SW480 (cell line): Measurements from ENCODE around the gene TMSB10.
A peak's percentile ranks its signal among the peaks of the same experiment; 100 is the strongest.
"Not testable (repeated sequence)": the region's sequence is repeated elsewhere in the genome, so short reads cannot be mapped to it uniquely, and the experiment has no call there.

Source experiments
- DNase-seq: peaks from one replicate; pipeline ENCODE4 v3.0.0-alpha.2; 2016; ENCODE audit warnings: low spot score

The TMSB10 gene

DNA sequence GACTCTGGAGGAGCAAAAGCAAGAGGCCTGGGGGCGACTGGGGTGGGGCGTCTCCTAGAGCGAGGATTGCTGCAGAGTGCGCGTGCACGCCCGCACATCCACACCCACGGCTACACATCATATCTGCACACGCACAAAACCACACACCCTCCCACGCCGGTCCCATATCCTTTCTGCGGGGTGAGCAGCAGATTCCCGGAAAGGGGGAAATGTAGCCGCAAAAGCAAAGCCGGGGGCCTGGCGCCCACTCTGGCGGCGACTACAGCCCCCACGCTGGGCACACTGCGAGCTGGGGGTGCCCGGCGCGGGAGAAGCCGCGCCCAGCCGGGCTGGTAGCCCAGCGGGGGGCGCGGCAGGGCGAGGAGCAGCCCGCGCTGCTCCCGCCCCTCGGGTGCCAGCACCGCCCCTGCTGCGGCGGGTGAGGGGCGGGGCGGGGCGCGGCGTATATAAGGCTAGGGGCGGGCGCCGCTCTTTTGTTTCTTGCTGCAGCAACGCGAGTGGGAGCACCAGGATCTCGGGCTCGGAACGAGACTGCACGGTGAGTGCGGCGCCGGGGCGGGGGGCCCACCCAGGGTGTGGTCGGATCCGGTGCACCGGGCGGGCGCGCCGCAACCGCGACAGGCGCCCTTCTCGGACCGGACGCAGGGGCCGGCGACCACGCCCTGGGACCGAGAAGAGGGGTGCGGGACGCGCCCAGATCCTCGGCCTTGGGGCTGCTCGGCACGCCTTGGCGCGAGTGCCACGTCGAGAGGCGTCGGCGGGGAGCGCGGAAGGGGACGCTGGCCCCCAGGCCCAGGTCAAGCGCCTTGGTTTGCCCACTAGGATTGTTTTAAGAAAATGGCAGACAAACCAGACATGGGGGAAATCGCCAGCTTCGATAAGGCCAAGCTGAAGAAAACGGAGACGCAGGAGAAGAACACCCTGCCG lies at the start of gene TMSB10:
Gene TMSB10, plus strand, starts transcription at position 476 of the 927 bp plus-strand sequence.
- DNase-seq: peak; percentile 88

DNA sequence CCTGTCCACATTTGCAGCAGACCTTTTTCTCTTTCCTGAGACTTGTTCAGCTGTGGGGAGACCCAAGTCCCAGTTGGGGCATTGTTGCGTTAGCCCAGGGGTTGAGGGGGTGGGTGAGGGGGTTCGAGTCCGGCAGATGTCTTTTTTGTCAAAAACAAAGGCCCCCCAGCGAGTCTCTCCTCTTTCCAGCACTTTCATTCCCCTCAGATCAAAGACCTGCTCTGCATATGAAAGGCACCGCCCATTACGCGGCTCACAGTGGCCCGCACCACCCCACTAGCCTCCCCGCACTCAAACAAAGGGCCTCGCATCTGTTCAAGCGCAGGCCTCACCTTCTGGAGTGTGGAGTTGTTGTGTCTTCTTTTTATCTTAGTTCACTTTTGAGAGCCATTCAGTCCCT lies 49.7 kb upstream of the TMSB10 start:
- DNase-seq: no peak

DNA sequence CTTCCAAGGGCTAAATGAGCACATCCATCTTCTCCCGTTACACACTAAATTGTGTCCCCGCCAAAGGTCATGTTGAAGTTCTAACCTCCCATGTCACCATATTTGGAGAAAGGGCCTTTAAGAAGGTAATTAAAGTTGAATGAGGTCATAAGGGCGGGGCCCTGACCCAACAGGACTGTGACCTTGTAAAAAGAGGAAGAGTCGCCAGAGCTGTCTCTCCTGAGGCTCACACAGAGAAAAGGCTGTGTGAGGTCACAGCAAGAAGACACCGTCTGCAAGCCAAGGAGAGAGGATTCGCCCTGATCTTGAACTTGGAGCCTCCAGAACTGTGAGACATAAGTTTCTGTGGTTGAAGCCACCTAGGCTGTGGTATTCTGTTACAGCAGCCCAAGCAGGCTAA lies 48.7 kb upstream of the TMSB10 start:
- DNase-seq: no peak

DNA sequence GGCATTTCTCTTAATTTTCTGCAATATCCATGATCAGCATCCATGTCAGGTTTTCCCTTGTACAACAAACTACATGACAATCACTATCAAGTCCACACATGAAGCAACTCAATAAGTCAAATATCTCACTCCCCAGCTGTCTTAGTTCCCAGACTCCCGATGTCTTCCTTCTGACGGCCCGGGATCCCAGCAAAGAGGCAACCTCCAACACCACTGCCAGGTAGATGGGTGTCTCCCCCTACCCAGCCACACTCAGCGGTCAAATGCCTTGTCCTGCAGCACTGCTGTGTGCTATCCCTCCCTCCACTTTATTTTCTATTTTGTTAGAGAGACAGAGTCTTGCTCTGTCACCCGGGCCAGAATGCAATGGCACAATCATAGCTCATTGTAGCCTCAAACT lies 47.9 kb upstream of the TMSB10 start:
- DNase-seq: no peak

DNA sequence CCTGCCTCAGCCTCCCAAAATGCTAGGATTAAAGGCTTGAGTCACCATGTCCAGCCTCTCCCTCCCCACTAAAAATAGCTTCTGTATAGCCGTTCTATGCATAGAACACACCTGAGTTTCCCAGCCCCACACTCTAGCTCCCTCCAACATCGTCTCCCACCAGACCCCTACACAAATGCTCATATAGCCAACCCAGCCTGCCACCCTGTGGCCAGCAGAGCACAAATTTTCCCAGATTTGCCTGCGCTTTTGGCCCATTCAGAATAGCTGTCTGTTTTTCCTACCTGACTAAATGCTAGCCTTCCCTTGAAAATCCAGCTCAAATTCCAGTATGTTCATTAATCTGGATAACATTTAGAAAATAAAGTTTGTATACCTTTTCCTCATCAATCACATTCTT lies 47.3 kb upstream of the TMSB10 start:
- no peak for DNase-seq

DNA sequence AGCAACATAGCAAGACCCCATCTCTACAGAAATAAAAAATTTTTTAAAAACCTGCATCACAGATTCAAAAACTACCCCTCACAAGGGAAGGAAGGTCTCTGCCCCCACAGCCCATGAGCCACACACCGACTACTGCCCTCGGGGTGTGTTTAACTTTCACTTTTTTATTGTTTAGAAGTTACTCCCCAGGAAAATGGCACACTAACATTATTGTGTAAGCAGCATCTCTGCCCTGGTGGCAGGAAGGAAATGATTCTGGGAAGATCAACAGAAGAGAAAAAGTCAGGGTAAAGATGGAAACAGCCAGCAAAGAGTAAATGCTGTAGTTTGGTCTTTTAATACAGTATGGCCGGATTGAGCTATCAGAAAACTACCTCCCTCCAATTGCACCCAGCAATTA lies 46.5 kb upstream of the TMSB10 start:
- no peak for DNase-seq

DNA sequence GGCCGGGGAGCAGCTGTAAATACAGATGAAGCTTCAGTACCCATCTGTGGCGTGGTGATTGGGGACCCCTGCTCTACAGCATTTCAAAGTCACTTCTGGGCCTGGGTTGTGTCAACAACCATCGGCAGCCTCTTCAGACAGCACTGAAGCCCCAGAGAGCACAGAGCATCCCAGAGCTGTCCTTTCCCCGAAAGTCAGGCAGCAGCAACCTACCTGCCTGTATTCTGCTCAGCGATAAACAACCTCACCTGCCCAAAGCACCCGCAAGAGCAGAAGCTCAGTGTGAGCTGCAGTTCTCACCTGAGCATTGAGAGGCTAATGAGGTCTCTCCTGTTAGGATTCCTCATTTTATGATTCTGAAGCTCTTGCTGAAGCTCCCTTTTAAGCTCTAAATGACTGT lies 43.9 kb upstream of the TMSB10 start:
- no peak for DNase-seq

DNA sequence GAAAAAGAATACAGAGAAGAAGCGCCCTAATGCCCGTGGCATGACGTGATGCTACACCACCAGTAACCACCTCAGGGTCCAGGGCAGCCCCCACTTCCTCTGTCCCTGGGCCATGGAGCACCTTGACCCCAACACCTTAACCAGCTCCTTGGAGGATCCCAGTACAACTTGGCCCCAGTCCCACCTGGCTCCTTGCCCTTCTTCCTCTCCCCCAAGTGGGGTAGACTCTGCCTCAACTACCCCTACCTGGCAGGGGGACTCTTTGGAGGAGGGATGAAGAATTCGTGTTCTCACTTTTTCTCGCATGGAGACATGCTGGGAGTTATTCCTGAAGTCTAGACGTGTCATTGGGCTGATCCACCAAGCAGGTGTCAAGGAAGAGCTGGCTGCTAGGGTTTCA lies 43.5 kb upstream of the TMSB10 start:
- DNase-seq: no peak

DNA sequence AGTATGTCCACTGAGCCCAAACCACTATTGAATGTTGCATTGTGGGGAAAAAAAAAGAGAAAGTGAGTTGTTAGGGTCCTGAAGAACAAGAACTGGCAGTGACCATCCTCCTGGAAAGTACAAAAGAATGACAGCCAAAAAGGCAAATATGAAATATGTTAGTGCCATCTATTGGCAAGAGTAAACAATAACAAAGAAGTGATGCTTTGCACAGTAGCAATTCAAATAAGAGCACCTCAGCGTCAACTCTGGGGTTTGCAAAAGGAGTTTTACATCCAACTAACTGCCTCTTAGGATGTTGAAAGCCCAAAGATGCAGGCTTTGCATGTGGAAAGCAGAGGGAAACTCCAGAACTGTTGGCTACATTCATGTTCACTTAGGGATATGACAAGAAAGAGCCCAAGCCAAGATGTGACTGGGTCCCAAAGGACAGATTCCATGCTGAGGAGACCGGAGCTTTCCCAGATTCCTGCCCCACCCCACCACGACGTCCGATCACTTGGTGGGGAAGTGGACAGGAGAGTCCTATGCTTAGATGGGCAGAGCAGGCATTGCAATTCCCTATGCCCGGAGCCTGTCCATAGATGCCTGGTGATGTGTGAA lies 40.2 kb upstream of the TMSB10 start:
- DNase-seq: peak; percentile 63

DNA sequence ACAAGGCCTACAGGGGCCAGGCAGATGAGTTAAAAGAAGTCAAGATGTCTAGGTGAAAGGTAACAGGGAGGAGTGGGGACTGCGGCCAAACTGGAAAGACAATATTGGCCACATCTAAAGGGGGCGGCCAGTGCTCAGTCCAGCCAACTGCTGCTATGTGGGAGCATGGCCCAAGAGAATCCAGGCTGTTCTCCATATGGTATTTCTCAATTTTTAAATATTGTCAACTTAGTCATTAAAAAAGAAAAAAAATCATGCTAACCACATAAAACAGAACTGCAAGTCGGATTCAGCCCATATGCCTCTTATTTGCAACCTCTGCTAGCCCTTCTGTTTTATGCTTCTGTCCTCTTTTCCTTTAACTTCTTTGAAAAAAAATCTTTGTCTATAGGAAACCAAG lies 39.3 kb upstream of the TMSB10 start:
- no peak for DNase-seq

DNA sequence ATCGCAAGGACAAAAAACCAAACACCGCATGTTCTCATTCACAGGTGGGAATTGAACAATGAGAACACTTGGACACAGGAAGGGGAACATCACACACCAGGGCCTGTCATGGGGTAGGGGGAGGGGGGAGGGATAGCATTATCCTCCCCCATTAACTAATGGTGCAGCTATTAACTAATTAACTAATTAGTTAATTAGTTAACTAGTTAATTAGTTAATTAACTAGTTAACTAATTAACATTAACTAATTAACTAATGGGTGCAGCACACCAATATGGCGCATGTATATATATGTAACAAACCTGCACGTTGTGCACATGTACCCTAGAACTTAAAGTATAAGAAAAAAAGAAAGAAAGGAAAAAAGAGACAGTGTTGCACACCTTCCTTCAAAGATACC lies 37.1 kb upstream of the TMSB10 start:
- not testable (repeated sequence) for DNase-seq

DNA sequence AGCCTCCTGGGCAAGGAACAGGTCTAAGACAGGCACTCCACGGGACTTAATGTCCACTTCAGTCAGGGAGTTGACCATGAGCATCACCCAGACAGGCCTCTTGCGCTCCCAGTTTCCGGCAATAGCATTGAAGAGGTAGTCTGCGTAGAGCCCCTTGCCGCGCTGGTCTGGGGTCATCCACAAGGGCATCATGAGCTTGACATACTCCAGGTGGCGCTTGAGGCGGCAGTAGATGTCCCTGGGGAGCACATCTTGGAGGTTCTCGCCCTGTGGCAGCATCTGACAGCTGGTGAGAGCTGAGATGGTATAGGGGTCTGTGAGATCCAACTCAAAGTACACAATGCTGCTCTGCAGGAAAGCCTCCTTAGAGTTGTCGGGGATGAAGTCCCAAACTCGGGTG lies 35.1 kb upstream of the TMSB10 start:
- DNase-seq: no peak

DNA sequence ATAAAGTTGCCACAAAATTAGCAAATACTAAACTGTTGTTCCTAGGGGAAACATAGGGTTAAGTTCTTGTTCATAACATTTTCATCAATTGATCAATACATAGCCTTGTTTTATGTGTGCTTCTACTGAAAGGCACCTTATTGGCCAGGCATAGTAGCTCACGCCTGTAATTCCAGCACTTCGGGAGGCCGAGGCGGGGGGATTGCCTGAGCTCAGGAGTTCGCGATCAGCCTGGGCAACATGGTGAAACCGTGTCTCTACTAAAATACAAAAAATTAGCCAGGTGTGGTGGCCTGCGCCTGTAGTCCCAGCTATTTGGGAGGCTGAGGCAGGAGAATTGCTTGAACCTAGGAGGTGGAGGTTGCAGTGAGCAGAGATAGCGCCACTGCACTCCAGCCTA lies 32.8 kb upstream of the TMSB10 start:
- DNase-seq: not testable (repeated sequence)

DNA sequence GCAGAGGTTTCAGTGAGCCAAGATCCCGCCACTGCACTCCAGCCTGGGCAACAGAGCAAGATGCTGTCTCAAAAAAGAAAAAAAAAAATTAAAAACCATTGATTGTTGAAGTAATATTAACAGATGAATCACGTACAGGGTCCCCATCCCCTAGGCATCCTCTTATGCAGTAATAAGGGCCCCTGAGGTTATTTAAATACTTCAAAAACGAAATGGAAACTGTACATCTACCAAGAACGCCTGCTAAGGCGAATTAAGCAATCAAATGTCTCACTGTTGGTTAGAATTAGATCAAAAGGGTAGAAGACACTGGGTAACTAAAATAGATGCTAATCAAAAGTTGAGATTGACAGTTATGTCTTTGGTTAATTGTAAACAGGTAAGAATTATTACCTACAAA lies 32.1 kb upstream of the TMSB10 start:
- no peak for DNase-seq

DNA sequence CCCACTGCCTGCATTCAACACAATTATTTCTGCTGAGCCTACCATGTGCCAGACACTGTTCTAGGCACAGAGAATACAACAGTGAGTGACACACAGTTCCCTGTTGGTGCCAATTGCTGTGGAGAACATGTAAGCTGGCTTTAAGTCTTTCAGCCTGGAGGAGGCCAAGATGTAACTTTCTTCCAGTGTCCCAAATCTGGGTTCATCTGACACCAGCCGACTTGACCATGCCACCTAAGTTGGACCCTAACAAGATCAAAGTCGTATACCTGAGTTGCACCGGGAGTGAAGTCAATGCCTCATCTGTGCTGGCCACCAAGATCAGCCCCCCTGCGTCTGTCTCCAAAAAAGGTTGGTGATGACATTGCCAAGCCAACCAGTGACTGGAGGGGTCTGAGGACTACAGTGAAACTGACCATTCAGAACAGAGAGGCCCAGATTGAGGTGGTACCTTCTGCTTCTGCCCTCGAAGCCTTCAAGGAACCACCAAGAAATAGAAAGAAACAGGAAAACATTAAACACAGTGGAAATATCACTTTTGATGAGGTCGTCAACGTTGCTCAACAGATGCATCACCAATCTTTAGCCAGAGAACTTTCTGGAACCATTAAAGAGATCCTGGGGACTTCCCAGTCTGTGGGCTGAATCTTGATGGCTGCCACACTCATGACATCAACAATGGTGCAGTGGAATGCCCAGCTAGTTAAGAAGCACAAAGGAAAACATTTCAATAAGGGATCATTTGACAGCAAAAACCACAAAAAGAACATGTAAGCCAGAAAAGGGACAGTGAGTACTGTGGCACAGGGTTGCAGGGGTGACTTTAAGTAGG lies 30.9 kb upstream of the TMSB10 start:
- DNase-seq: no peak

DNA sequence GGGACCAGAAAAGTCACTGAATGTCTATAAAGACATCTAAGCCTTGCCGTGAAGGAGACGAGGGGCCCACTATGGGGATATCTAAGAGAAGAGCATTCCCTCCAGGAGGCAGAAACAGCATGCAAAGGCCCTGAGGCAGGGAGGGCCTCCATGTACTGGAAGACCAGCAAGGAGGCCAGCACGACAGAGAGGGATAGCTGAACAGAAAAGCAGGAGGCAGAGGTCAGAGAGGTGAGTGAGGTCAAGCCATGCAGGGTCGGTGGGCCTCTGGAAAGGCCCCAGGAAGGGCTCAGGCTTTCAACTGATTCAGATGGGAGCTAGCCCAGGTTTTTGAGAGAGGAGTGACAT lies 30.3 kb upstream of the TMSB10 start:
- DNase-seq: no peak

DNA sequence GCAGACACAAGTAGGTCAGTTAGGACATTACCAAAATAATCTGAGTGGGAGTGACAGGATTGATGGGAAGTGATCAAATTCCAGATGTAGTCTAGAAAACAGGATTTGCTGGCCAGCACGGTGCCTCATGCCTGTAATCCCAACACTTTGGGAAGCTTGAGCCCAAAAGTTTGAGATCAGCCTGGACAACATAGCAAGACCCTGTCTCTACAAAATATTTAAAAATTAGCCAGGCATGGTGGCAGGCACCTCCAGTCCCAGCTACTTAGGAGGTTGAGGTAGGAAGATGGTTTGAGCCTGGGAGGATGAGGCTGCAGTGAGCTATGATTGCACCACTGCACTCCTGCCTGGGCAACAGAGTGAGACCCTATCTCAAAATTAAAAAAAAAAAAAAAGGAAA lies 29.8 kb upstream of the TMSB10 start:
- not testable (repeated sequence) for DNase-seq

DNA sequence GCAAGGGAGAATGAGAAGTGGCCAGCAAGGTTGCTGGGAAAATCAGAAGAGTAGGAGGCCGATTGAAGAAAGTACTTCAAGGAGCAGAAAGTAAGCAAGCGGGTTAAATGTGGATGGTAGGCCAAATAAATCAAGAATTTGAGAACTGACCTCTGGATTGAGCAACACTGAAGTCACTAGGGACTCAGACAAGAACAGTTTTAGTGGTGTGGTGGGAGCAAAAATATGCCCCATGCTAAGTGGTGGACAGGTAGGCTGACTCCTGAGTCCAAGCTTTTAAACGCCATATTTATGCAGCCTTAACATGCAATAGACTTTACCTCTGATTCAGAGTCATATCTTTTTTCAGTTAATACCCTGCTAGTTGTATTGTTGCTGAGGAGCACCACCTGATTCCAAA lies 29.1 kb upstream of the TMSB10 start:
- DNase-seq: no peak

DNA sequence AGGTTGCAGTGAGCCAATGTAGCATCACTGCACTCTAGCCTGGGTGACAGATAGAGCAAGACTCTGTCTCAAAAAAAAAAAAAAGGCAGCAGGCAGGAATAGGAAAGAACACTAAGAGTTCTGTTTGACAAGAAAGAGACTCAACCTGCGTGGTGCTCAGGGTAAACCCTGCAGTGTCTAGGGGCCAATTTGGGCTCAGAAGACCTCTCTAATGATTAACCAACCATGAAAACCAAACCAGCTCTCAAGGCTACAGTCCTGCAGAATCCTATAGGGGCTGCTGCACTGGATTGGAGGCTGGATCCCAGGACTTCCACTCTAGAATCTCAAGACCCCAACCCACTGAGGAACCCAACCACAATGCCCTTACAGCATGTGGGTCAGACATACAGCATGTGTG lies 27.0 kb upstream of the TMSB10 start:
- no peak for DNase-seq

DNA sequence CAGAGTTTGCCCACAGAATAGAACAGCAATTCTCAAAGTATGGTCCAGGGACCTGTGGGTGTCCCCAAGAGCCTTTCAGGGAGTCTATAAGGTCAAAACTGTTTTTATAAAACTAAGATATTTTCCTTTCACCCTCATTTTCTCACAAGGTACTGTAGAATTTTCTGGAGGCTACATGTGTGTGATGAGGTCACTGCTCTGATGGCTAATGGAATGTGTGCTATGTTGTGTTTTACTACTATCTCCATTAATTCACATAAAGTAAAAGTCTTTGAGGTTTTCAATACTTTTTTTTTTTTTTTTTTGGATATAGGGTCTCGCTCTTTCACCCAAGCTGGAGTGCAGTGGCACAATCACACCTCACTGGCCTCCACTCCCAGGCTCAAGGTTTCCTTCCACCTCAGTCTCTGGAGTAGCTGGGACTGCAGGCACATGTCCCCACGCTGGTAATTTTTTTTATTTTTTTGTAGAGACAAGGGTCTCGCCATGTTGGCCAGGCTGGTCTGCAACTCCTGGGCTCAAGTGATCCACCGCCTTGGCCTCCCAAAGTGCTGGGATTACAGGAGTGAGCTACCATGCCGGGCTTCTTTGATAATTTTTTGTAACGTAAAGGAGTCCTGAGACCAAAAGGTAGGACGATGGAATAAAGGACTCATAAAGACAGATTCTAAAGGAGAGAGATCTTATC lies 26.4 kb upstream of the TMSB10 start:
- no peak for DNase-seq

DNA sequence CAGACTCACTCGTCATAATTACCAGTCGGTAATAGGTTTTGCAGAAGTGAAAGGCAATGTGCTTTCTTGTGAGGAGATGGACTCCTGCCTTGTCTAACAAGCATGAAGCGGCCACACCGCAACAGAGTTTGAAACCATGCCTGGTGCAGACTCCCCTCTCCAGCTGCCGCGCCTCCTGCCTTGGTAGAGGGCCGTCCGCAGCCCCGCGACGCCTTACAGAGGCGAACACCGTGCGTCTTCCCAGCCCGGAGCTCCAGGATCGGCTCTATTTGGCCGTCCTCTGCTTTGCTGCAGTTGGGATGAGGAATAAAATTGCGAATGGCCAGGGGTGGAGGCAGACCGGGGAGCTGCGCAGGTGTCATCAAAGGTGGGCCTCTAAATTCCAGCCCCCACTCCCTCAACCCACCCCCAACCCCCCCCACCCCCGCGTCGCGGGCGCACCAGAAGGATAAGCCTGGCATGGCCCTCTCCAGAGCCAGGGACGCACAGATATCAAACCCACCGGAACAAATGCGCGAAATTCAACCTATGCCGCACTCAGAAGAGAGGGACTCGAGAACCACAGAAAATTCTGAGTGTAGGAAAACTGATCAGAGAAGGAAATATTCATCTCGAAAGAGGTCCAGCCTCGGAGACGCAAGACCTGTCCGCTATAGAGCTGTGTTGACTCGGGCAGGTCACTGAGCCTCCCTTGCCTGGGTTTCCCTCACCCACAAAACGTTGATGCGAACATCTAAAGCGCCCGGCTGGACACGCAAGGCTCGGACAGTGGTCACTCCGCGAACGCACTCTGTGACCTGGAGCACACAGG lies 25.7 kb upstream of the TMSB10 start:
- DNase-seq: no peak

DNA sequence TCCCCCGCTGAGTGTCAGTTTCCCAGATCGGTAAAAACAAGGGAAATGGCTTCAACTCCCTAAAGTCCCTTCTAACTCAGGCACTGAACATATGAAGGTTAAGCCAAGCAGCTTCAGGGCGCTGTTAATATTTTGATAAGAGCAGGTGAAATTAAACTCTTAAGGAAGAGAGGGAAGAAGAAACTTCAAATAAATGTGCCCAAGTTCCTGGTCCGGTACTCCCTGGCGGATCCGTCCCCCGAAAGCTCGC lies 25.1 kb upstream of the TMSB10 start:
- DNase-seq: peak; percentile 22
